HEK293 (cell line): Measurements from ENCODE around the gene PHKG2.
A peak's percentile ranks its signal among the peaks of the same experiment; 100 is the strongest.

Experiments
- CTCF ChIA-PET: fragments of 350-600 bp; formaldehyde crosslinking; extraction: SDS; loops from one replicate; lab custom pipeline; 2021; ENCODE audit warnings: antibody characterized with exemption; lab: Yijun Ruan, JAX
- POLR2A ChIA-PET: fragments of 300-600 bp; formaldehyde crosslinking; extraction: SDS; loops from one replicate; lab custom pipeline; 2020; ENCODE audit warnings: antibody characterized with exemption, inconsistent platforms; lab: Yijun Ruan, JAX
- H3K27ac ChIP-seq: fragments of 200-500 bp; sonication (Bioruptor generic); 2 replicates; pipeline ENCODE4 v1.5.1; 2014; ENCODE audit warnings: low read depth, low read length, control low read depth, inconsistent platforms; ENCODE audit errors: extremely low read depth
- H3K36me3 ChIP-seq, 2 experiments: fragments of 200-500 bp in 1 of 2; sonication (Bioruptor generic) in 1 of 2; 1 replicate in 1 of 2; 2 replicates in 1 of 2; pipeline ENCODE4 v1.5.1; 2014 to 2017; ENCODE audit warnings: inconsistent platforms in 2 of 2, low read length in 2 of 2; ENCODE audit not compliant: control insufficient read depth in 2 of 2, insufficient read depth in 1 of 2
- H3K4me1 ChIP-seq: fragments of 200-500 bp; sonication (Bioruptor generic); 2 replicates; pipeline ENCODE4 v1.5.1; 2014; ENCODE audit warnings: mild to moderate bottlenecking, low read length, inconsistent platforms; ENCODE audit not compliant: control insufficient read depth, insufficient read depth
- H3K4me3 ChIP-seq: 2 replicates; pipeline ENCODE4 v1.5.1; 2011; ENCODE audit warnings: low read depth, mild to moderate bottlenecking, control low read depth, low read length, moderate library complexity
- H3K9me3 ChIP-seq: fragments of 200-500 bp; sonication (Bioruptor generic); 2 replicates; pipeline ENCODE4 v1.5.1; 2014; ENCODE audit warnings: low read depth, low read length, inconsistent platforms; ENCODE audit not compliant: control insufficient read depth, insufficient read depth
- ELK4 ChIP-seq: IDR thresholded peaks from 2 replicates; pipeline ENCODE4 v1.6.1; 2011; ENCODE audit warnings: mild to moderate bottlenecking, low read depth, low read length, borderline replicate concordance
- GLIS1 ChIP-seq: fragments of 450-650 bp; formaldehyde crosslinking; IDR thresholded peaks from 2 replicates; pipeline ENCODE4 v1.5.1; 2016; ENCODE audit warnings: missing biosample characterization, missing genetic modification characterization
- IKZF3 ChIP-seq: fragments of 450-650 bp; IDR thresholded peaks from 2 replicates; pipeline ENCODE4 v1.5.0; 2018; ENCODE audit warnings: missing biosample characterization, mild to moderate bottlenecking, missing genetic modification characterization, moderate library complexity
- KLF8 ChIP-seq: fragments of 450-650 bp; formaldehyde crosslinking; IDR thresholded peaks from 2 replicates; pipeline ENCODE4 v1.5.1; 2016; ENCODE audit warnings: missing biosample characterization, missing genetic modification characterization
- SCRT2 ChIP-seq: fragments of 450-650 bp; formaldehyde crosslinking; IDR thresholded peaks from 2 replicates; pipeline ENCODE4 v1.5.1; 2016; ENCODE audit warnings: missing biosample characterization, missing genetic modification characterization
- SETDB1 ChIP-seq: IDR thresholded peaks from one replicate; pipeline ENCODE4 v1.6.1; 2017; ENCODE audit warnings: mild to moderate bottlenecking, low read length, moderate library complexity, mixed read lengths; ENCODE audit not compliant: insufficient read length
- SP3 ChIP-seq: fragments of 450-650 bp; formaldehyde crosslinking; IDR thresholded peaks from 2 replicates; pipeline ENCODE4 v1.5.1; 2016; ENCODE audit warnings: missing biosample characterization, missing genetic modification characterization
- ZBTB17 ChIP-seq: fragments of 450-650 bp; formaldehyde crosslinking; IDR thresholded peaks from 2 replicates; pipeline ENCODE4 v1.5.1; 2016; ENCODE audit warnings: missing biosample characterization, missing genetic modification characterization
- ZBTB48 ChIP-seq: fragments of 450-650 bp; formaldehyde crosslinking; IDR thresholded peaks from 2 replicates; pipeline ENCODE4 v1.5.1; 2016; ENCODE audit warnings: missing biosample characterization, missing genetic modification characterization
- ZNF133 ChIP-seq: fragments of 450-650 bp; formaldehyde crosslinking; IDR thresholded peaks from 2 replicates; pipeline ENCODE4 v1.5.1; 2016; ENCODE audit warnings: missing biosample characterization, missing genetic modification characterization
- ZNF148 ChIP-seq: fragments of 450-650 bp; formaldehyde crosslinking; IDR thresholded peaks from 2 replicates; pipeline ENCODE4 v1.5.0; 2017; ENCODE audit warnings: missing biosample characterization, missing genetic modification characterization, borderline replicate concordance
- ZNF19 ChIP-seq: fragments of 450-650 bp; formaldehyde crosslinking; IDR thresholded peaks from 2 replicates; pipeline ENCODE4; 2016; ENCODE audit warnings: missing biosample characterization, missing genetic modification characterization, low read depth
- ZNF266 ChIP-seq: fragments of 450-650 bp; formaldehyde crosslinking; IDR thresholded peaks from 2 replicates; pipeline ENCODE4 v1.5.1; 2016; ENCODE audit warnings: missing biosample characterization, missing genetic modification characterization, low read depth
- ZNF394 ChIP-seq: fragments of 450-650 bp; formaldehyde crosslinking; IDR thresholded peaks from 2 replicates; pipeline ENCODE4 v1.5.1; 2016; ENCODE audit warnings: missing biosample characterization, missing genetic modification characterization, mild to moderate bottlenecking, moderate library complexity, borderline replicate concordance
- ZNF501 ChIP-seq: fragments of 450-650 bp; formaldehyde crosslinking; IDR thresholded peaks from 2 replicates; pipeline ENCODE4 v1.5.1; 2016; ENCODE audit warnings: missing biosample characterization, missing genetic modification characterization
- ZNF514 ChIP-seq: fragments of 450-650 bp; formaldehyde crosslinking; IDR thresholded peaks from 2 replicates; pipeline ENCODE4 v1.5.1; 2016; ENCODE audit warnings: missing biosample characterization, missing genetic modification characterization
- ZNF530 ChIP-seq: fragments of 450-650 bp; formaldehyde crosslinking; IDR thresholded peaks from 2 replicates; pipeline ENCODE4 v1.5.1; 2016; ENCODE audit warnings: low read depth, missing biosample characterization, missing genetic modification characterization
- ZNF549 ChIP-seq: fragments of 450-650 bp; IDR thresholded peaks from 2 replicates; pipeline ENCODE4 v1.5.1; 2018; ENCODE audit warnings: missing biosample characterization, missing genetic modification characterization, mild to moderate bottlenecking, inconsistent platforms, moderate library complexity
- ZNF555 ChIP-seq: fragments of 450-650 bp; formaldehyde crosslinking; conservative IDR thresholded peaks from 2 replicates; pipeline ENCODE4 v1.5.1; 2017; ENCODE audit warnings: missing biosample characterization, mild to moderate bottlenecking, missing genetic modification characterization, inconsistent platforms
- ZNF639 ChIP-seq: fragments of 450-650 bp; formaldehyde crosslinking; IDR thresholded peaks from 2 replicates; pipeline ENCODE4 v1.5.1; 2016; ENCODE audit warnings: missing biosample characterization, missing genetic modification characterization
- ZNF658 ChIP-seq: fragments of 450-650 bp; formaldehyde crosslinking; IDR thresholded peaks from 2 replicates; pipeline ENCODE4; 2016; ENCODE audit warnings: missing biosample characterization, missing genetic modification characterization
- ZNF768 ChIP-seq: fragments of 450-650 bp; formaldehyde crosslinking; IDR thresholded peaks from 2 replicates; pipeline ENCODE4 v1.5.1; 2018; ENCODE audit warnings: missing biosample characterization, mild to moderate bottlenecking, missing genetic modification characterization
- ZNF777 ChIP-seq: fragments of 450-650 bp; formaldehyde crosslinking; IDR thresholded peaks from 2 replicates; pipeline ENCODE4 v1.5.1; 2017; ENCODE audit warnings: missing biosample characterization, missing genetic modification characterization, borderline replicate concordance
- ZNF785 ChIP-seq: fragments of 450-650 bp; formaldehyde crosslinking; IDR thresholded peaks from 2 replicates; pipeline ENCODE4 v1.5.1; 2016; ENCODE audit warnings: missing biosample characterization, missing genetic modification characterization
- ZSCAN30 ChIP-seq: fragments of 450-650 bp; IDR thresholded peaks from 2 replicates; pipeline ENCODE4 v1.5.1; 2018; ENCODE audit warnings: missing biosample characterization, mild to moderate bottlenecking, missing genetic modification characterization, moderate library complexity

PHKG2 gene

GRCh38 chr16:30740364-30741251 lies 7.6 kb upstream of the PHKG2 start (continued):
- TF ChIP-seq ELK4 = no peak
- peak; percentile 70 for TF ChIP-seq ZNF394 (tag by site-specific recombination)

- Histone ChIP-seq H3K4me3 (no peak overlapping the region), H3K36me3 (peaks cover 29 to 84% of the 10 kb centered on the region in 2 experiments), H3K9me3 (no peaks in the 10 kb centered on the region), H3K27ac (no peak overlapping the region), H3K4me1 (no peaks in the 10 kb centered on the region)
- ChIA-PET CTCF (interaction anchor here (0.5 to 0.7 kb wide), 2 partner anchors 103 to 196 kb away, joined by 3 read pairs; no protein-coding TSS in a partner anchor), POLR2A (interaction anchor here (1.0 kb wide), 1 partner anchor 10 kb away, joined by 3 read pairs; no protein-coding TSS in a partner anchor)
- TF ChIP-seq ZBTB48 (no peak), ZNF639 (tag by site-specific recombination) (no peak), KLF8 (tag by site-specific recombination) (no peak), ZBTB17 (0 out of 2 replicates have a peak, but pooled peaks have one; percentile 32), SCRT2 (peak; percentile 64)
These were observed 6.7 kb upstream of the PHKG2 start for GRCh38 chr16:30741461-30741914.

GRCh38 chr16:30743716-30744115 lies 4.5 kb upstream of the PHKG2 start:
- no peak overlapping the region for H3K27ac ChIP-seq
- H3K36me3 ChIP-seq = peaks cover 15 to 62% of the 10 kb centered on the region in 2 experiments
- no peak overlapping the region for H3K4me3 ChIP-seq
- POLR2A ChIA-PET = no interaction called here
- TF ChIP-seq ZNF501 (tag by site-specific recombination) (no peak), ZNF266 (tag by site-specific recombination) (no peak), SETDB1 (no peak), ZNF133 (tag by site-specific recombination) (no peak), ZNF19 (tag by site-specific recombination) (no peak), ZSCAN30 (tag by site-specific recombination) (no peak), SP3 (tag by site-specific recombination) (no peak), ZNF777 (tag by site-specific recombination) (no peak), ZNF514 (no peak), ZNF785 (tag by site-specific recombination) (no peak), ZNF658 (tag by site-specific recombination) (no peak), ZNF555 (tag by site-specific recombination) (no peak), ZNF530 (tag by site-specific recombination) (no peak), ZNF549 (tag by site-specific recombination) (no peak), ZNF148 (tag by site-specific recombination) (no peak), IKZF3 (tag by site-specific recombination) (no peak), GLIS1 (no peak), ZNF768 (tag by site-specific recombination) (no peak)
- CTCF ChIA-PET = interaction anchor here (0.8 kb wide), 1 partner anchor 70 kb away, joined by 3 read pairs; no protein-coding TSS in a partner anchor
- no peaks in the 10 kb centered on the region for H3K9me3 ChIP-seq
- H3K4me1 ChIP-seq = peaks cover 3% of the 10 kb centered on the region; the same call in 1 of the 2 replicates
